Stimulated activated CD4-positive, alpha-beta T cell treated with anti-CD3 and anti-CD28 coated beads, Interleukin-4, amount 100 ng/mL, for 24 hours (primary cell): ENCODE measurements around the gene COQ4.
"Not testable (repeated sequence)": the region's sequence is repeated elsewhere in the genome, so short reads cannot be mapped to it uniquely, and the experiment has no call there.

Experiments
- DNase-seq: peaks from one replicate; pipeline ENCODE4 v3.0.0-alpha.2; 2020

Gene COQ4

DNA sequence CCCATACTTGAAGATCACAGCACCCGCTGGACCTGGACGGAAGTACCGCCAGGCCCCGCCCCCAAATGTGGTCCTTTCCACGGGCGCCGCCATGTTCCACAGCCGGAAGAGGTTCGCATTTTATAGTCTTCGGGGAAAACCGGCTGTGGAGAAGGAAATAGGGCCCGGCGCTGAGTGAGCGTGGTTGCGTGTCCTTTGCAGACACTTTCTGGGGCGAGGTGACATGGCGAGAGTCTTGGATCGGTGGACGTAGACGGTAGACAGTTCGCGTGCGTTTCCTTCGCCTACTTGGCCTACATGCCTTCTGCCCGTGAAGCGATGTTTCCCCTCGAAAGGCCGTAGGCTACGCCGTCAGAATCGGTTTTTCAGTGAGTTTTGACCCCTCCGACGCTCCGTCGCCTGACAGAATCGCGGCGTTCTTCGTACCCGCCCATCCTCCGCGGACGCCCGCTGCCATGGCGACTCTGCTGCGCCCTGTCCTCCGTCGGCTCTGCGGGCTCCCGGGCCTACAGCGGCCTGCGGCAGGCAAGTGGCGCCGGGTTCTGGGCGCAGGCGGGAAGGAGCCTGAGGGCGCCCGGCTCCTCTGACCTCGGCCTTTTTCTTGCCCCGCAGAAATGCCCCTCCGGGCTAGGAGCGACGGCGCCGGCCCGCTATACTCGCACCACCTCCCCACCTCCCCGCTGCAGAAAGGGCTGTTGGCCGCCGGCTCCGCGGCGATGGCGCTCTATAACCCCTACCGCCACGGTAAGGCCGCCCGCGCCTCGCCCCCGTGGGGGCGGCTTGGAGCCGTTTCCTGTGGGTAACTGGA lies at the start of gene COQ4, which contains the start of gene TRUB2:
TSS of gene COQ4 (plus strand) at position 436 of the 808 bp plus-strand sequence. CDS start at position 456, 20 bp downstream.
TSS of gene TRUB2 (minus strand) at position 44 of the 808 bp plus-strand sequence. CDS start at position 5, 39 bp downstream.
- peak; percentile 94 for DNase-seq

DNA sequence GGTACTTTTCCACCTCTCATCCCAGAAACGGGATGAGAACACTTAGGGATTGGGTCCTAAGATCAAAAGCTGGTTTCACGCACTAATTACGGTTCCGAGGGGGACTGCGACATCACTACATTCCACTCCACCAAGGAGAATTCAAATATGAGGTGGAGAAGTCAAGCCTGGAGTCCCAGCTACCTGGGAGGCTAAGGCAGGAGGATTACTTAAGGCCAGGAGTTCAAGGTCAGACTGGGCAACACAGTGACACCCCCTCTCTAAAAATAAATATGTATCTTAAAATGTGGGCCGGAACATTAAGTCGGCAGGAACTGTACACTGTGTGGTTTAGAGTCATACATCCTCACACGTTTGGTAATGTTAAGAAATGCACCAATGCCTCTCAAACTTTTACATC lies 48.4 kb upstream of the COQ4 start:
- DNase-seq: no peak

DNA sequence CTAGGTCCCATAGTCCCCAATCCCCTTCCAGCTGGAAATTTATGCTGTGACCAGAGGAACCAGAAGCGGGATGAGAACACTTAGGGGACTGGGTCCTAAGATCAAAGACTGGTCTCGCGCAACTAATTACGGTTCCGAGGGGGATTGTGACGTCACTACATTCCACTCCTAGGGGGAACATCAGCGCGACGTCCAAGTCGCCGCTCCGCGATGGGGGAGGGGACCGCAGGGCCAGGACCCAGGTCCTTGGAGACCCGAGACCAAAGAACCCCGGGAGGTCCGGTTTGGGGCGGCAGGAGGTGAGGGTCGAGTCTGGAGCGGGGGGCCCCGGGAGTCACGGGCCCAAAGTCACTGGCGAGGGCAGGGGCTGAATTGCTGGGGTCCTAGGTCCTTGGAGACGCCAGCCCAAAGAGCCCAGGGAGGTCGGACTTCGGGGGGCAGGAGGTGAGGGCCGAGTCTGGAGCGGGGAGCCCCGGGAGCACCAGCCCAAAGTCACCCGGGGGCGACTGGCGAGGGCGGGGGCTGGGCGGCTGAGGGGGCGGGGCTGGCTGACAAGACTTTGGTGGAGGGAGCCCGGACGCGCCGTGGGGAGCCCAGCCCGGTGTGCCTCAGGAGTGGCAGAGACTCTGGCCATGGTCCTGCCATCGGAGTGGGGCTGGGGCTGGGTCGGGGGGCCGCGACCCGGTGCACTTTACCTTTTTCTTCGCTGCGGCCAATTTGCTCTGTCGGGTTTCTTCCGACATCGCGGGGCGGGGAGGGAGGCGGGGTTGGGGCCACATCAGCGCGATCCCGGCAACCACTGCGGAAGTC lies 47.2 kb upstream of the COQ4 start, which contains the start of gene GOLGA2:
TSS of gene GOLGA2 (minus strand) at position 810 of the 810 bp plus-strand sequence. CDS start at position 779, 31 bp downstream.
- DNase-seq: no peak

DNA sequence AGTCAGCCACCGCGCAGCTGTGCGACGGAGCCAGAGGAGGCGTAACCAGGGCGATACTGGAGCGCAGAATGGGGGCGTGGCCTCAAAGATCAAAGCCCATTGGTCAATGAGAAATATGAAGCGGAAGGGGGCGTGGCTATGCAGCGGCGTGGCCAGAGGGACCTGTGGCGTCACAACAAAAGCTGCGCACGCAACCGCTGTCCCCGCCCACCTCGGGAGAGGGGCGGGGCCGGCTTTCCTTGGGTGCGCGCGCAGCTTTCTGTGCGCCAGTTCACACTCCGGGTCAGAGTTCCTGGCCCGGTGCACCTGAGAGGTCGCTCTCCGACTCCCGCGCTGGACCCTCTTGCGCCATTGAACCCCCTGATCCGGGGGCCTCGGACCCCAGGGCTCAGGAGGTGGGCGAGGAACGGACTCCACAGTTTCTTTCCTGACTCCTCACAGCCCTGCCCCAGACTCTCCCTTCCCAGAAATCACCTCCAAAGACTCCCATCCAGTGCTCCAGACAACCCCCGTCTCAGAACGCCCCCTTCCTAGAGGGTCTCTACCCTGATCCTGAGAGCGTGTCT lies 46.5 kb upstream of the COQ4 start, which contains the start of gene SWI5:
TSS of gene SWI5 (plus strand) at position 269 of the 566 bp plus-strand sequence.
- peak; percentile 100 for DNase-seq

DNA sequence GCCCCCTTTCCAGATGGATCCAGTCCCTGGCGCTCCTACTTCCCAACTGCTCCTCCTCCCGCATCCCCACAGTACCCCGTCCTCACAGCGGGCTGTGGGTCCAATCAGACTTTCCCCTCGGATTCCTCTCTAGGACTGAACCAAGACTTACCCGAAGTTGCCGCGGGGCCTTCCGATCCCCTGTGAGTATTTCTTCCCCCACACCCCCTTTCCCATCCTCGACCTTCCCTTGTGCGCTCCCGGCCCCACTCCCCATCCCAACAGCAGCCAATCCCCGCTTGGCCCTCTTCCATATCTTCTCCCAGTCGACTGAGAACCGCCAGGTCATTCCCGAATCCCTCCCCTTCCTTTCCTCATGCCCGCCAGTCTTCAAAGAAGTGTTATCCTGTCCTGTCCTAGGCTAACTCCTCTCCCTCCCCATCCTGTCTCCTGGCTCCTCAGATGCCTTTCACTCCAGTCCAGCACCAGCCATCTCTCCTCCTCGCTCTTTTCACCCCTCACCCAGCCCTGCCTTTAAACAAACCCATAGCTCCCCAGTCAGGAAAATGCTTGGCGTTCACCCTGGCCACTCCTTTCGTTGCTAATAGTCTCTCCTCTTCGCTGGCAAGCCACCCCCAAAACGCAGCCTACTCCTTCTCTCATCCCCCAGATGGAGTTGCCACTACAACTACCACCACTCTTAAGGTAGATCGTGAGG lies 45.9 kb upstream of the COQ4 start:
- no peak for DNase-seq

DNA sequence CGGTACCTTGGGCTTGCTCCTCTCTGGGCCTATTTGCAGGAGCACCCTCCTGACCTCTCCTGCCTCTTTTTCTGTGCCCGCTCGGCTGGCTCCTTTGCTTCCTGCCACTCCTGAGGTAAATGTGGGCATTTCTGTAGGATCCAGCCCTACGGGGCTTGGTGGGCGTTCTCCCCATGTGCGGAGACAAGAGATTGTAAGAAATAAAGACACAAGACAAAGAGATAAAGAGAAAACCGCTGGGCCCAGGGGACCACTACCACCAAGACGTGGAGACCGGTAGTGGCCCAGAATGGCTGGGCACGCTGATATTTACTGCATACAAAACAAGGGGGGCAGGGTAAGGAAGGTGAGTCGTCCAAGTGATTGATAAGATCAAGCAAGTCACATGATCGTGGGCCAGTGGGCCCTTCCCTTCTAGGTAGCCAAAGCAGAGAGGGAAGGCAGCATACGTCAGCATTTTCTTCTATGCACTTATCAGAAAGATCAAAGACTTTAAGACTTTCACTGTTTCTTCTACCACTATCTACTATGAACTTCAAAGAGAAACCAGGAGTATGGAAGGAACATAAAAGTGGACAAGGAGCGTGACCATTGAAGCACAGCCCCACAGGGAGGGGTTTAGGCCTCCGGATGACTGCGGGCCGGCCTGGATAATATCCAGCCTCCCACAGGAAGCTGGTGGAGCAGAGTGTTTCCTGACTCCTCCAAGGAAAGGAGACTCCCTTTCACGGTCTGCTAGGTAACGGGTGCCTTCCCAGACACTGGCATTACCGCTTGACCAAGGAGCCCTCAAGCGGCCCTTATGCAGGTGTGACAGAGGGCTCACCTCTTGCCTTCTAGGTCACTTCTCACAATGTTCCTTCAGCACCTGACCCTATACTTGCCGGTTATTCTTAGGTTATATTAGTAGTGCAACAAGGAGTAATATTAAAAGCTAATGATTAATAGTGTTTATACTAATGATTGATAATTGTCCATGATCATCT lies 43.3 kb upstream of the COQ4 start:
- not testable (repeated sequence) for DNase-seq

DNA sequence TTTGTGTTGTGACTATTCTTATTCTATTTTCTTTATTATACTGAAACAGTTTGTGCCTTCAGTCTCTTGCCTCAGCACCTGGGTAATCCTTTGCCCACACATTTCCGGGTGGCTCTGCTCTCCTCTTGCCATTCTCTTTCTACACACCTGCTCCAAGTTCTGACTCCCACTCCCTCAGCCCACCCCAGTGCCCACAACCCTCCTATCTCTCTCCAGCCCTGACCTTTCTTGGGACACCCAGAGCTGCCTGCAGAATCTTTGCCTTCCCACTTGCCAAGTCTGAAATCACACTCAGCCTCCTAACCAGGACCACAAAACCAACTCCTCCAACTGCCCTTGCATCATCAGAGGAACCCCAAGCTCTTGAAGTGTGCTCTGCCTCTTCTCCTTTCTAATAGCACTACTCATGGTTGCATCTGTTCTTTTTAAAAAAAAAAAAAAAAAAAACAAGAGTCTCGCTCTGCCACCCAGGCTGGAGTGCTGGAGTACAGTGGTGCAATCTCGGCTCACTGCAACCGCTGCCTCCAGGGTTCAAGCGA lies 42.5 kb upstream of the COQ4 start:
- no peak for DNase-seq

DNA sequence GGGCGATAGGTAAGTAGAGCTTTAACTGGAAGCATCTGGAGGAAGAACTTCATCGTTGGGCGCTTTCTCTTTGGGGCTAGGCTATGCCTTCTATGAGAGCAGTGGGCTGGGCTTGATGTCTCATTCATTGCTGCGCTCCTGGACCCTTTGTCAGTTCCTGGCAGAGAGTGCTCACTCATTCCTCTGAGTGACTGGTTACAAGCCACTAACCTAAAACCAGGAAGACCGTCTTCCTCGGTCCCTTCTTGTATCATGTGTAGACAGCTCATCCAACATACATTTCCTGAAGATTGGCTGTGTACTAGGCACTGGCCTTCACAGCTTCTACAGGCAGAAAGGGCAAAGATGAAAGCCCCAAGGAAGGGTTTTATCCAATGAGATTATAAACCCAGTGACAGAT lies 40.1 kb upstream of the COQ4 start:
- no peak for DNase-seq

DNA sequence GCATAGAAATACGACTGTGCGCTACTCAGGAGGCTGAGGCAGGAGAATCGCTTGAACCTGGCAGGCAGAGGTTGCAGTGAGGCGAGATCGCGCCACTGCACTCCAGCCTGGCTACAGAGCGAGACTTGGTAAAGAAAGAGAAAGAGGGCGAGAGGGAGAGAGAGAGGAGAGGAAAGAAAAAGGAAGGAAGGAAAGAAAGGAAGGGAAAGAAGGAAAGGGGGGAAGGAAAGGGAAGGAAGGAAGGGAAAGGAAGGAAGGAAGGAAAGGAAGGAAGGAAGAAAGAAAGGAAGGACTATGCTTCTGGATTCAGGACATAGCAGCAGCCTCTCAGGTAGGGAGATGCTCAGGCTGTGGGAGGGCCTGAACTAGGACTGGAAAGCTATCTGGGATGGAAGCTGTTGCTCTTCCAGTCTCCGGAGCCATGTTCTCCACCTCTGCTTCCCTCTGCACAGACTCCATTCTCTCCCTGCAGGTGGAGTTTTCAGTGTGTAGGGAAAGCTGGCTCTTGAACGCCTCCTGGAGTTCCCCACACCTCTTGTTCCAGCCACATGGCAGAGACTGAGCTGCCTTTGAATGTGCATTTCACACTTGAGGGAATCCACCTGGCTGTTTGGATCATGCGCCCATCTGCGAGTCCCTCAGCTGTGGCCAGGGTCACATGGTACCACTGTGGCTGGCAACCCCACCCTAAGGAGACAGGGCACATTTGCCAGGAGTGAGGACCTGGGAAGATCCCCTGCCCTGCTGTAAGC lies 37.4 kb upstream of the COQ4 start:
- no peak for DNase-seq

DNA sequence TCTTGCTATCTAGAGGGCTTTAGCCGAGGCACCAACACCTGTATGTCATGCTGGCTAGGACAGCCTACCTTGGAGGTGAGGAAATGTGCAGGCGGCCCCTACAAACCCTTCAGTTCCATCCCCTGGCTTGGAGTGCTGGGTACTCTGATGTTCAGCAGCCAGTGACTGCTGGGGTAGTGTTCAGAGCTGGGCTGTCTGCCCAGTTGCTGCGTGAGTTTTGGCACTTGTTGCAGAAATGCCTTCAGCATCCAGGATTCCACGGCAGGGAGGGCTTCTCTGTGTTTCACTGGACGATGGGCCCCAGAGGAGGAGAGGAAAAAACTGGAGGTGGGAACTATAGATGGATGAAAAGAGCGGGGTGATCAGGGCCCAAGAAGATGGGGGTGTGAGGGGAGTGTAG lies 36.2 kb upstream of the COQ4 start:
- DNase-seq: no peak

DNA sequence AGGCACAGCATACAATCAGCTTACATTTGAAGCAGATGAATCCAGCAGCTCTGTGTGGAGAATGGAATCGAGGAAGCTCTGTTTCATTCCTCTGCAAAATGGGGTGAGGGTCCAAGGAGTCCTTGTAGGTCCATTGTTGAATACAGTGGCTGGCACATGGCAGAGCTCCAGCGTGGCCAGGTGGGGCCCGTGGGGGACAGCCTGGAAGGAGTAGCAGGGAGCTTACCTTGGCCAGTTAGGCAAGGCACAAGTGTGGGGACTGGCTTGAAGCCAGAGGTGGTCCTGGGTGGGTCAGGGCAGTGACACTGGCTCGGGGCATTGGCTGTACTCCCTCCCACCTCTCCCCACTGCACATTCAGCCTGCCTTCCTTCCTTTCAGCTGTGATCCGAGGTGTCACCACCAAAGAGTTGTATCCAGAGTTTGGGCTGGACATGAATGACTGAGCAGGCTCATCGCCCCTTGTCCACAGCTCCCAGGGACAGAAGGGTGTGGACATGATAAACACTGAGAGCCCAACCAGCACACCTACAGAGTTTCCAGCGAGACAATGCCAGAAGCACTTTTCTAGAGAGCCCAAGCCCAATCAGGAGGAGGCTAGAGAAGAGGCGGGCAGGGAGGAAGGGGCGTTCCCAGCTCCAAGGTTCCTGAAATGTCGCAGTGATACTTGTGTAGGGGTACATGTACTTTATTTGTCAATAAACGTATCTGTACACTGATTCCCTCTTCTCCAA lies 34.2 kb upstream of the COQ4 start:
- no peak for DNase-seq

DNA sequence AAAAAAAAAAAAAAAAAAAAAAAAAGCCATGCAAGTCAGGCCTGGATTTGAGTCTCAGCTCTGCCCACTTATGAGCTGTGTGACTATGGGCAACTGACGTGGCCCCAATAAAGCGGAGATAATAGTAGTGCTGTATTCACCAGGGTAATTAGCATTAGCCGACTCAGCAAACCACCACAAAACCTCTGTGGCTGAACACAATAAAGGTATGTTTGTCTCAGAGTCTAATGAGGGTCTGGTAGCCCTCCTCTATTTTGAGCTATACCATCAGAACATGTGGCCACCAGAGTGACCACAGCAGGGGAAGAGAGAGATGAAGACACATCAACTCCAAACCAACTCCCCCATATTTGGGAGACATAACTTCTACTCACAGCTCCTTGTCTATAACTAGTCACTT lies 30.6 kb upstream of the COQ4 start:
- DNase-seq: no peak

DNA sequence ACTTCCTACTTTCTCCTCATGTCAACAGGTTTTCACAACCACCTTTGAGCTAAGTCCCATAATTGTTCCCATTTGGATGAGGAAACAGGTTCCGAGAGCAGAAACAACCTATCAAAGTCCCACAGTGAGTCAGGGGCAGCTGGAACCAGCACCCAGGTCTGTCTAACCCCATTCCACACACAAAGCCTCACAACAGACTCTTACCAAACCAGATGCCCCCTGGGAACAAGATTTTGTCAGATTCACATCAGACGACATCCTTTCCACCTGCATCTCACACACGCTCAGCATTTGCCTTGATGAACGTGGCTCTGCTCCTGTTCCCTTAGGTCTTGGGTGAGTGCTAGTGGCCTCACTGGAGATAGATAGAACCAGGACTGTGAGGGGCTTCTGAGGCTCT lies 29.5 kb upstream of the COQ4 start:
- DNase-seq: no peak

DNA sequence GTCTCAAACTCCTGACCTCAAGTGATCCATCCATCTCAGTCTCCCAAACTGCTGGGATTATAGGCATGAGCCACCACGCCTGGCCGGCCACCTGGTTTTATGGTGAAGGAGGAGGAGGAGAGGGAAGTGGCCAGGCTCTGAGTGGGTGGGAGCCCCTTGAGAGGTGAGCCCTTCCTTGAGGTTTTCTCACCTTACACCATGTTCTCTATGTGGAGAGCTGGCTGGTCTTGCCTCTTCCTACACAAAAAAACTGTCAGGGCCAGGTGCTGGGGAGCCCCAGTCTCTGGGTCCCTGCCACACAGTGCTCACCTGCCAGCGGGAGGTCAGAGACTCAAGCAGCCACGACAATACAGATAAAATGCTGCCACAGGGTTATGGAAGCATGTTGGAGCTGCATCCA lies 28.5 kb upstream of the COQ4 start:
- no peak for DNase-seq

DNA sequence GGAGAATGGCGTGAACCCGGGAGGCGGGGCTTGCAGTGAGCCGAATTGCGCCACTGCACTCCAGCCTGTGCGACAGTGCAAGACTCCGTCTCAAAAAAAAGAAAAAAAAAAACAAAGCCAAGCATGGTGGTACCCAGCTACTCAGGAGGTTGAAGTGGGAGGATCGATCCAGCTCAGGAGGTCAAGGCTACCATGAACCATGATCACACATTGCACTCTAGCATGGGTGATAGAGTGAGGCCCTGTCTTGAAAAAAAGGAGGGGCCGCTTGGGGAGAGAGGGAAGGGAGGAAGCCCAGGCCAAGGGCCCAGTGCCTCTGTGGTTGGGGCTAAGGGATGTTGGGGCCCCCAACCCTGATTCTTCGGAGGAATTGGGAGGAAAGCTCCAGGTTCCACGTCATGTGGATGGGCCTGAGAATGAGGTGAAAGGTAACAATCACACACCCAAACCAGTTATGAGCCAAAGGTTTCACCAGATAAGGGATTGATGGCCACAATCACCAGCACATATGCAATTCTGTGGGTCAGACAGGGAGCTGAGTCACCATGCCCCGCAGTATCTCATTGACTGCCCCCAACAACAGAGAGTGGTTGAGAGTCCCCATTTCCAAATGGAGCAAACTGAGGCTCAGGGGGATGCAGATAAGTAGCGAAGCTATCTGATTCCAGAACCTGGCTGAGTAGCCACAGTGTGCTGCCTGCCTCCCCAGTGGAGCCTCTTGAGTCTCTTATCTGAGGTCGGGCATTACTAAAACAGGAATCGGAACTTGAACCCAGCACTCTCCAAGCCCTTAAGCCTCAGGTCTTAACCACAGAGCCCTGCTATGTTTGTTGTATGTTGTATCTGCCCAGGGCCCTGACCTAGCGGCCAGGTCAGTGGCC lies 26.1 kb upstream of the COQ4 start:
- no peak for DNase-seq

DNA sequence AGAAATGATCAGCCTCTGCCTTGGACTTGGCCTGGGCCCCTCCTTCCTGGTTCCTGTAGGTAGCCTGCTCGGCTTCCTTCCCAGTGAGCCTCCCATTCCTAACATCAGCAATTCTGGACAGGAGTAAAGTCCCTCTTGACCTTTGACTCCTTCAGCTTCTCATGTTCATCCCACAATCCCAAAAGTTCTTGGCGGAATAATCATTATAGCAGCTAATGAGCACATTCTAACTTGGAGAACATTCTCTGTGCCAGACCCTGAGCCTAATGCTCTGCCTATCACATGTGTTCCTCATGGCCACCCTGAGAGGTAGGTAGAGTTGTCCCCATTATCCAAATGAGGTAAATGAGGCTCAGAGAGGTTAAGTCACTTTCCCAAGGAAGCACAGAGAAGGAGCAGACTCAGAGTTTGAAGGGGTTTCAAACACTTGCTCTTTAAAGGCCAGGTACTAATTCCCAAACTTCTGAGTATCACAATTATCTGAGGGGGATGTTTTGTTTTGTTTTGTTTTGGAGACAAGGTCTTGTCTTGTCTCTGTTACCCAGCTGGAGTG lies 25.3 kb upstream of the COQ4 start:
- DNase-seq: no peak

DNA sequence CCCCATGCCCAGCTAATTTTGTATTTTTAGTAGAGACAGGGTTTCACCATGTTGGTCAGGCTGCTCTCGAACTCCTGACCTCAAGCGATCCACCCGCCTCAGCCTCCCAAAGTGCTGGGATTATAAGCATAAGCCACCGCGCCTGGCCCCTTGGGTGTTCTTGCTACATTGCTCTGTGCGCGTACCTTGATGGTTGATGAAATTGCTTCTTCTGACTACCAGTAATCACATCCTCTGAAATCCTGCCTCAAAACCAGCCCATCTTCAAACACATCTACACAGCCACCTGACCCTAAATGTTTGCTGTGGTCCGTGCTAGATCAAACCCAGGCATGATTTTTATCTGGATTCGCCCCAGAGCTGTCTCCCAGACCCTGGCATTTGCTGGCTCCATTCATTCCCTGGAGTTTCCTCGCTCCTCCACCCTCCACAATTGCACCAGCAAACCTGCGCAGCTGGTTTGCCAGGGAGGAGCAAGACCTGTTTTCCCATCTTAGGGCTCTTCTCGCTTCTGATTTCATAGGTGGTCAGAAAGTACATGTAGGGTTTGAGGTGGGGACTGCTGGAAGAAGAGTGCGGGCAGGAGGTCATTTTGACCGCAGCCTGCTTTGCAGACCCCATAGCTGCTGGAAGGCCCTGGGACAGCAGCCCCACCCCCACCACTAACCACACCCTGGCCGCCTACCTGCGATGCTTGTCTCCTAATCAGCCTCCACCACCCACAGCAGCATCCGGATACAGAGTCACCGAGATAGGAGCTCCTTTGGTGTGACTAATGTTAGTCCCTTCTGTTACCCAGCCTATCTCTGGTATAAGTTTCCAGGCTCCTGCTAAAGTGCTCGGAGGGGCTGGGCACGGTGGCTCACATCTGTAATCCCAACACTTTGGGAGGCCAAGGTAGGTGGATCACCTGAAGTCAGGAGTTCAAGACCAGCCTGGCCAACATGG lies 23.8 kb upstream of the COQ4 start:
- DNase-seq: no peak
